Globus pallidus (tissue), 1 donor: ENCODE measurements around the gene WLS.
"Not testable (repeated sequence)": the region's sequence is repeated elsewhere in the genome, so short reads cannot be mapped to it uniquely, and the experiment has no call there.

Experiments used
- DNase-seq: peaks from one replicate; pipeline ENCODE4 v3.0.0-alpha.2; 2015; ENCODE audit warnings: low spot score

Gene WLS

GRCh38 chr1:68166348-68166747, 66.0 kb downstream of the WLS start:
- no peak for DNase-seq

- no peak for DNase-seq
Measured at GRCh38 chr1:68165665-68166064, 66.7 kb downstream of the WLS start.

- no peak for DNase-seq
Measured at GRCh38 chr1:68164918-68165317, 67.4 kb downstream of the WLS start.

GRCh38 chr1:68163220-68163619, 69.1 kb downstream of the WLS start:
- DNase-seq = no peak

GRCh38 chr1:68162761-68163160, 69.6 kb downstream of the WLS start:
- no peak for DNase-seq

- DNase-seq = not testable (repeated sequence)
Measured at GRCh38 chr1:68161672-68162071, 70.7 kb downstream of the WLS start.

GRCh38 chr1:68160935-68161334, 71.4 kb downstream of the WLS start:
- not testable (repeated sequence) for DNase-seq

- DNase-seq = no peak
Measured at GRCh38 chr1:68160021-68160420, 72.3 kb downstream of the WLS start.

GRCh38 chr1:68158837-68159236, 73.5 kb downstream of the WLS start:
- DNase-seq = no peak

- DNase-seq = no peak
Measured at GRCh38 chr1:68157416-68157815, 74.9 kb downstream of the WLS start.

GRCh38 chr1:68151690-68152089, 80.6 kb downstream of the WLS start:
- DNase-seq = no peak

GRCh38 chr1:68149907-68150306, 82.4 kb downstream of the WLS start:
- no peak for DNase-seq

GRCh38 chr1:68149110-68149798, 83.1 kb downstream of the WLS start:
- DNase-seq = no peak

- DNase-seq = no peak
Measured at GRCh38 chr1:68148631-68149030, 83.7 kb downstream of the WLS start.

- no peak for DNase-seq
Measured at GRCh38 chr1:68147534-68148171, 84.7 kb downstream of the WLS start.

GRCh38 chr1:68145418-68146126, 86.8 kb downstream of the WLS start:
- no peak for DNase-seq

- no peak for DNase-seq
Measured at GRCh38 chr1:68144856-68145255, 87.5 kb downstream of the WLS start.

- DNase-seq = no peak
Measured at GRCh38 chr1:68143633-68144032, 88.7 kb downstream of the WLS start.

GRCh38 chr1:68142461-68142860, 89.9 kb downstream of the WLS start:
- no peak for DNase-seq

- DNase-seq = no peak
Measured at GRCh38 chr1:68142036-68142435, 90.3 kb downstream of the WLS start.

- DNase-seq = no peak
Measured at GRCh38 chr1:68141071-68142021, 91.0 kb downstream of the WLS start.

GRCh38 chr1:68140536-68140935, 91.8 kb downstream of the WLS start:
- DNase-seq = no peak
